Femur (tissue), 1 donor: ENCODE measurements around the gene P2RX5.
"Not testable (repeated sequence)": the region's sequence is repeated elsewhere in the genome, so short reads cannot be mapped to it uniquely, and the experiment has no call there.

Source experiments
- DNase-seq: peaks from one replicate; pipeline ENCODE4 v3.0.0-alpha.2; 2017

Gene P2RX5

GRCh38 chr17:3695723-3696411 is at the start of gene P2RX5:
P2RX5 (minus strand) TSS chr17:3696155; CDS start chr17:3696005, 150 bp downstream.
- DNase-seq: peak; percentile 40

GRCh38 chr17:3745071-3745470 is 49.1 kb upstream of the P2RX5 start:
- DNase-seq: no peak

GRCh38 chr17:3744014-3744413 is 48.1 kb upstream of the P2RX5 start:
- no peak for DNase-seq

GRCh38 chr17:3740611-3741073 is 44.7 kb upstream of the P2RX5 start:
- DNase-seq: peak; percentile 46

GRCh38 chr17:3739422-3740124 is 43.6 kb upstream of the P2RX5 start:
- DNase-seq: no peak

- DNase-seq: no peak
Measured at GRCh38 chr17:3738562-3739295, 42.8 kb upstream of the P2RX5 start.

- DNase-seq: no peak
Measured at GRCh38 chr17:3735515-3735914, 39.6 kb upstream of the P2RX5 start.

- DNase-seq: not testable (repeated sequence)
Measured at GRCh38 chr17:3734911-3735276, 38.9 kb upstream of the P2RX5 start.

GRCh38 chr17:3732210-3732621 is 36.3 kb upstream of the P2RX5 start:
- DNase-seq: no peak

GRCh38 chr17:3730881-3731429 is 35.0 kb upstream of the P2RX5 start:
- DNase-seq: no peak

- DNase-seq: no peak
Measured at GRCh38 chr17:3729881-3730280, 33.9 kb upstream of the P2RX5 start.

- not testable (repeated sequence) for DNase-seq
Measured at GRCh38 chr17:3728099-3728498, 32.1 kb upstream of the P2RX5 start.

GRCh38 chr17:3727041-3727440 is 31.1 kb upstream of the P2RX5 start:
- no peak for DNase-seq

- no peak for DNase-seq
Measured at GRCh38 chr17:3724378-3725077, 28.6 kb upstream of the P2RX5 start.

GRCh38 chr17:3723556-3724377 is 27.8 kb upstream of the P2RX5 start, which contains the start of gene HASPIN:
HASPIN (plus strand) TSS chr17:3723903; CDS start chr17:3723936, 33 bp downstream.
- peak; percentile 94 for DNase-seq

GRCh38 chr17:3723188-3723555 is 27.2 kb upstream of the P2RX5 start:
- no peak for DNase-seq

GRCh38 chr17:3722716-3723115 is 26.8 kb upstream of the P2RX5 start:
- DNase-seq: no peak

- no peak for DNase-seq
Measured at GRCh38 chr17:3719265-3719664, 23.3 kb upstream of the P2RX5 start.

GRCh38 chr17:3718201-3718600 is 22.2 kb upstream of the P2RX5 start:
- no peak for DNase-seq

- no peak for DNase-seq
Measured at GRCh38 chr17:3715296-3715695, 19.3 kb upstream of the P2RX5 start.

GRCh38 chr17:3712811-3713463 is 17.0 kb upstream of the P2RX5 start:
- DNase-seq: no peak
